T-helper 17 cell (primary cell): Measurements from ENCODE around the gene CCDC142. TPM values are rescaled to one million over a fixed set of nuclear protein-coding genes. Genes with fewer than 3 reads are reported as not detected.
A peak's percentile ranks its signal among the peaks of the same experiment; 100 is the strongest.

ENCODE experiments used
- ATAC-seq: fragments of 150-1000 bp; cut with Tn5 transposase; 2 replicates; pipeline ENCODE4 v1.10.0; 2021; ENCODE audit warnings: mild to moderate bottlenecking, moderate library complexity
- DNase-seq, 3 donors: peaks; one replicate each; pipeline versions ENCODE4 v3.0.0 to v3.0.0-alpha.2; 2020 to 2021
- H3K9me3 ChIP-seq: one replicate; pipeline ENCODE4 v1.7.0; 2013; ENCODE audit warnings: low read length, mild to moderate bottlenecking; ENCODE audit not compliant: control insufficient read depth, poor library complexity, severe bottlenecking
- H3K27ac Mint-ChIP-seq: one replicate; pipeline ENCODE4 v1.8.0; 2022; ENCODE audit warnings: mild to moderate bottlenecking, moderate library complexity, mixed read lengths
- H3K27me3 Mint-ChIP-seq: one replicate; pipeline ENCODE4 v1.8.0; 2022; ENCODE audit warnings: mixed read lengths
- H3K36me3 Mint-ChIP-seq: one replicate; pipeline ENCODE4 v1.8.0; 2022; ENCODE audit warnings: low read depth, mixed read lengths
- H3K4me1 Mint-ChIP-seq: one replicate; pipeline ENCODE4 v1.8.0; 2022; ENCODE audit warnings: mild to moderate bottlenecking, mixed read lengths
- H3K4me3 Mint-ChIP-seq: one replicate; pipeline ENCODE4 v1.8.0; 2022; ENCODE audit warnings: mild to moderate bottlenecking, moderate library complexity, mixed read lengths
- total RNA-seq, 4 donors: library from RNA in 2 of 4; stranded (reverse) in 2 of 4; gene quantifications; one replicate each; pipeline ENCODE4 v1.2.3 and lab custom pipeline; 2022 to 2026

CCDC142 gene
- total RNA-seq, 2 donors from 2014 or later, result 13.7 to 14.7 TPM

DNA sequence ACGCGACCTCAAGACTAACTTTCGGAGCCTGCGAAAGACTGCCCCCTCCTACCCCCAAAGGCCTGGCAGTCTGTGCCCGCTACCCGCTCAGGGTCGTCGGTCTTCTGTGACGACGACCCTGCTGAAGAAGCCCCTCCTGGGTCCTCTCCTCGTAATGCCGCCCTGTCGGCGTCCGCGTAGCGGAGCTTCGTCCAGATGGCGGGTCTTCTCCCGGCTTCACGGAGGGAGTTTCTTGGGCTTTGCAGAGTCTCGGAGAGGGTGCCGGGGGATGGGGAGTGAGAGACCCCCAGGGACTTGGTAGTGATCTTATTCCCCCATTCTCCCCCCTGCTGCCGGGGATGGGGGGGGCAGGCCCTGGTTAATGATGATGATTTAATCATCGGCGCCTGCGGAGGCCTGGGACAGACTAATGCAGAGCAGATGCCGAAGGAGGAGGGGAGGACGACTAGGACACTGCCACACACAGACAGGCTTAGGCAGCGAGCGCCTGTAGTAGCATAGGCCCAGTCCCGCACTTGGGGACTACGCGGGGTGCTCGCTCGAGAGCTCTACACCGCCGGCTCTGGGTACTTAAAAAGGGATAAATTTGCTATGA is 25.2 kb upstream of the CCDC142 start:
- Mint-ChIP-seq H3K27ac (peak overlapping the region; percentile 100), H3K4me3 (peak overlapping the region; percentile 99), H3K36me3 (peaks cover 13% of the 10 kb centered on the region), H3K27me3 (peaks cover 32% of the 10 kb centered on the region), H3K4me1 (peaks cover 38% of the 10 kb centered on the region)
- no peaks in the 10 kb centered on the region for H3K9me3 ChIP-seq
- DNase-seq (no peak), ATAC-seq (no peak)

DNA sequence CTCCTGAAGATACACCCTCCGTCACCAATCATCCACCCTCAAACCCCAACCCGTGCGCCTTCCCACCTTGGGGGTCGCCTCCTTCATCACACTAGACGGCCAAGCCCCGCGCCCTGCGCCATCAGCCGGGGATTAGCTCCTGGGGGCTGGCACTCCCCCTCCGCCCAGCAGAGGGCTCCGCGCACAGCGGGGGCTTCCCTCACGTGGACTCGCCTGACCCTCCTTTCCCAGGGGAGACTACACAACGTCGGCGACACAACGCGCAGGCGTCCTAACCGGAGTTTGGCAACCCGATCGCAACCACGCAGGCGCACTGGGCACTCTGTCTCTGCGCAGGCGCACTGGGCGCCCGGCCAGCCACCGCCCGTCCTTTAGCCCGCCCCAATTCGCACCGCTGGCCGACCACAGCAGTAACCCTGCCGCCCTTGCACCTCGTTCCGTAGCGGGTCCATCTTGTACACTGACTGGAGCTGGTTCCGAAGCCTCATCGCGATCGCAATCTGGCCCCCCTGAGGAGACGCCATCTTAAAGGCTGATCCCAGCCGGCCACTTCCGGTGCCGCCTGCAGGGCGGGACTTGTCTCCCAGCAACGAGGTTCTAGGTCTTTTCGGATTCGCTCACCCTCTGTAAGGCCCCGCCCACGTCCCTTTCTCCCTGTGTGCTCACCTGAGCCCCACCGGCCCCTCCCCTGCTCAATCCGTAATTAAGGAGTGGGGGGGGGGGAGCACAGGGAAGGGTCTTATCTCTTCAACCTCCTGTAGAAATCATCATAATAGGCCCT is 24.5 kb upstream of the CCDC142 start, which contains the start of gene PCGF1:
PCGF1 (minus strand) TSS at position 551 of the 781 bp plus-strand sequence; CDS start at position 524, 27 bp downstream.
- peaks cover 38% of the 10 kb centered on the region for H3K4me1 Mint-ChIP-seq
- peaks cover 33% of the 10 kb centered on the region for H3K27me3 Mint-ChIP-seq
- no peaks in the 10 kb centered on the region for H3K9me3 ChIP-seq
- peak; percentile 92 to 97 (median 96) for DNase-seq
- H3K4me3 Mint-ChIP-seq, result peak within 1 kb of the TSS; percentile 99
- peak; percentile 96 for ATAC-seq
- peak within 1 kb of the TSS; percentile 100 for H3K27ac Mint-ChIP-seq
- peaks cover 13% of the 10 kb centered on the region for H3K36me3 Mint-ChIP-seq

DNA sequence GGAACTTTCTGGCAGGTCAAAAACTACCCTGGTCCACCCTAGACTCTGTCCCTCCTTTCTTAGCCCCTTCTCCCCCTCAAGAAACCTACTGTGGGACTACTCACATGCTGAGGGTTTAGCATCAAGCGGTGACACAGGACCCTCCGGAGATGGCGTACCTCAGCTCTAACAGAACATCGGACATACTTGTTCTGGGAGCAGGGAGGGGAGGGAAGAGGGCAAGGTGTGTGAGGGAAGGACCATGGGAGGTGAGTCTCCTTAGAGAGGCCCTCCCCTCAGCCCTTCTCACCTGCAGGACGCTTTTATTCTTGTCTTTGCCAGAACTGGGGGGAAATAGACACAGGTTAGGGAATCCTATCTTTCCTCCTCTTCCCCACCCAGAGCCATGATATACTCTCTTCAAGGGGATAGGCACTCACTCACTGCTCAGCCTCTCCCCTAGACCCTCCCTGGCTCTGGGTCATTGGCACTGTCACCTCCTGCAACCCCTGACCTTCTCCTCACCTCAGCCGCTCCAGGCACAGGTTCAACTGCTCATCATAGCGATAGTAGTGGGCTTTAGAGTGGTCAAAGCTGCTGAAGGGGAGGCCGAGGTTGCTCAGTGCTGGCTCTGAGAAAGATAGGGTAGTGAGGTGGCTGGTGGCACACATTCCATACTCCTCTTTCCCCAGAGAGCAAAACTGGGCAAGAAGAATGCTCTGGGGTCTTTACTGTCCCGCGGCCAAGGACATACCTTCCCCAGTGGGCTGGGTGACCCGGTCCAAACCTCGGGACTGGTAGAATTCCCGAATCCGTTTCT is 22.8 kb upstream of the CCDC142 start:
- H3K27ac Mint-ChIP-seq, result peak overlapping the region; percentile 56
- H3K4me3 Mint-ChIP-seq, result no peak overlapping the region
- DNase-seq (no peak), ATAC-seq (no peak)
- H3K9me3 ChIP-seq, result no peaks in the 10 kb centered on the region
- peaks cover 50% of the 10 kb centered on the region for H3K27me3 Mint-ChIP-seq
- H3K4me1 Mint-ChIP-seq, result peaks cover 41% of the 10 kb centered on the region
- peaks cover 13% of the 10 kb centered on the region for H3K36me3 Mint-ChIP-seq

DNA sequence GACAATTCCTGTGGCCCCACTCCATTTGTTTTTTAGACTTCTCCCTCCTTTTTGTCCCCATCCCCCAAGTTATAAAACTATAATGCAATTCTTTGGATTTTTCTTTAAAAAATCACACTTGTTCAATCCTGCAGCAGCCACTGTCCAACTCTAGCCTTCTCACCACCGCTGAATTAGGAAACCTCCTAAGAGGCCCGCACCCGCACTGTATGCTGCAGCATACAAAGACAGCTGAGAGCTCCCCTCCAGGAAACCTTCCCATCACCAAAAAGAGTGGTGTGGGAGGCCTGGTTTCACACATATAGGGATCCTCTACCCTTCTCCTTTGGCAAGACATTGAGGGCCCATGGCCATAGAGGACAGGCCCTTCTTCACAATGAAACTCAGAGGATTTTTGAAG is 21.8 kb upstream of the CCDC142 start:
- peaks cover 59% of the 10 kb centered on the region for H3K27me3 Mint-ChIP-seq
- H3K9me3 ChIP-seq, result no peaks in the 10 kb centered on the region
- no peak for ATAC-seq
- H3K4me1 Mint-ChIP-seq, result peaks cover 38% of the 10 kb centered on the region
- H3K27ac Mint-ChIP-seq, result peak overlapping the region; percentile 56
- no peak for DNase-seq
- H3K4me3 Mint-ChIP-seq, result no peak overlapping the region
- peaks cover 13% of the 10 kb centered on the region for H3K36me3 Mint-ChIP-seq

DNA sequence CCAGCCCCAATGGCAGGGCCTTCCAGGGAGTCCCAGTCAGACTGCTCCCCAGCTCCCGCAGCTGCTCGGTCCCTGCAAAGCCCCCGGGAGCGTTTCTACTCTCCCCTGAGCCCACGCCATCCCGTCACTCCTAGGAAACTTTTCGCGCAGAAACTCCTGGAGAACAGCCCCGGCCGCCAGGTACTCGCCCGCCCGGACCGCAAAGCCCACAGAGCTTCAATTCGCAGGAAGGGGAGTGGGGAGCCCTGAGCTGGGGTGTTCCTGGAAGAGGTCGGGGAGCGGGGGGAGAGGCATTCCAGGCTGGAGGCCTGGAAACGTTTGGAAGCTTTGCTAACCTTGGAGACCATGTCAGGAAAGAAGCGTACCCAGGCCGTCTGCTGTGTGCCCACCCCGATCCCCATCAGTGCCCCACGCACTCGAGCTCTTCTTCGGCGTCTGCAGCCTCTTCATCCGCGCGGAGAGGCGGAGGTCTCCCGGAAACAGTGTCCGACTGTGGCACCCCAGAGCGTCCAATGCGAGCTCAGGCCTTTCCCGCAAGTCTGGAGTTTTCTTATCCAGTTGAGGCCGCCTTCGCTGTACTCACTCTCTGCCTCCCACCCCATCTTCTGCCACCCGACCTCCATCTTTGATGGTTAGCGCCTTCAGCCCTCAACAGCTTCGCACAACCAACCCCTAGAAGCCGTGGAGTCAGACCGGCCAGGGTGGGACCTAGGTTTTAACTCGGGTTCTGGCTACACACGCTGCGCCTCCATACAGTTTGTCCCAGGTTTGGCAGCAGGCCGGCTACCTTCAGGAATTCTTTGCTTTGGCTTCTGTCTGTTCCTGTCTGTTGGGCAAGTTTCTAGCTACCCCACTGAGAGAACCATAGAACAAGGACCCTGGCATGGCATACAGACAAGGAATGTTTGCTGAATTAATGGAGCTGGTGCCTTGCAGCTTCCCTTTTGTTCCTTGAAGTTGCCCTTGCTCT is 21.0 kb upstream of the CCDC142 start:
- no peak for ATAC-seq
- peaks cover 42% of the 10 kb centered on the region for H3K4me1 Mint-ChIP-seq

DNA sequence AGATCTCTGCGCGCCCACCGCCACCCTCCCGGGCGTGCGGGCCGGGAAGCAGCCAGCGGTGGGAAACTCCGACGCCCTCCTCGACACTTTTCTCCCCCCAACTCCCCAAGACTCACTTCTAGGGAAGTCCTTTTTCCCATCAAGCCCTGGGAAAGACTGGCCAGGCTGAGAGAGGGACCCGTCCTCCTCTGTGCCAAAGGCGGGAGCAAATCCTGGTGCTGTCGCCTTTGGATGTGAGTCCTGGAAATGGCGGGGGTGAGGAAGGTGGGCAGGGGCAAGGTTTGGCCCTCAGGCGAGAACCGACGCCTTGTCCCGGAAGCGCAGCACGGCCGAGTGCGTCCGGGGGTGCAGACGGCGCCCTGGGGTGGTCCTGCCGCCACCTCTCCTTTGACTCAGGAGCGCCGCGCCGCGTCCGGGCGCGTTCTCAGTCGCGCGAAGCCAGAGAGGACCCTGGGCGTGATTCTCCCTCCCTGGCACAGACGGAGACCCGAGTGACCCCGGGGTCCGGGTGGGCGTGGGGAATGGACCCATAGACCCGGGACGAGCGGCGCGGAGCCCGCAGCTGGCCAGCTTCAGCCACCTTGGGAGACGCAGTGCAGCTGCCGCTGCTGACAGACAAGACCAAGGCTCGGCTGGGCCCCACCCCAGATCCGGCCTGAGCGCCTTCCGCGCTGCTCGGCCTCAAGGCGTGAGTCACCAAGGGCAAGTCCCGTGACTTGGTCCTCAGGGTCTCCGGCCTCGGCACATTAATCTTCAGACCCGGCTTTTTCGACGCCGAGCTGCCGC is 20.1 kb upstream of the CCDC142 start:
- H3K36me3 Mint-ChIP-seq, result peaks cover 13% of the 10 kb centered on the region
- peak overlapping the region; percentile 75 for H3K4me3 Mint-ChIP-seq
- H3K9me3 ChIP-seq, result no peaks in the 10 kb centered on the region
- H3K27me3 Mint-ChIP-seq, result peaks cover 71% of the 10 kb centered on the region
- DNase-seq (no peak), ATAC-seq (no peak)
- peaks cover 42% of the 10 kb centered on the region for H3K4me1 Mint-ChIP-seq
- H3K27ac Mint-ChIP-seq, result no peak overlapping the region

More for the DNA sequence above, 21.0 kb upstream of the CCDC142 start:
- Mint-ChIP-seq H3K4me3 (peak overlapping the region; percentile 75), H3K36me3 (peaks cover 13% of the 10 kb centered on the region), H3K27me3 (peaks cover 64% of the 10 kb centered on the region), H3K27ac (peak overlapping the region; percentile 56)
- H3K9me3 ChIP-seq, result no peaks in the 10 kb centered on the region
- DNase-seq, result no peak

DNA sequence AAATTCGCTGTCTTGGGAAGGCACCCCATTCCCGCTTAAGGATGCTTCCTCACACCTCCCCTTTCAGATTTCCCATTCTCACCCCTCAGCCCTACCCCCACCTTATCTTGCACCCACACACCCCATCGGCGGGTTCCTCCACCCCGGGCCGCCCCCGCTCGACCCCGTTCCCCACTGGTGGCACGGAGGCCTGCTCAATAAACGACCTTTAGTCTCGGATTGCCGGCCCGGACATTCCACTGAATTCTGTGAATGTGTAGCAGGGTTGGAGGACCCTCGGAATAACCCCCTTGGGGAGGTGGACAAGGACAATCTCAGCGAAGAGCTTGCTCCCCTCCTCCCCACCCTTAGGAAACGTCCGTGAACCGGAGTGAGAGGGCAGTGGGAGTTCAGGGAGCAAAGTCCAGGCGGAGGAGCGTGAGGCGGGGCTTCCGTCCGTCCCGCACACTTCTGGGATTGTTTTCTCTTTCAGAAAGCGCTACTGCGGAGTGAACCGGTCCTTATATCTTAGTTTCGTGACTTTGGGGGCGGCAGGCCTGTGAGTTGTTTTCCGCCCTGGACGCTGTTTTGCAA is 19.4 kb upstream of the CCDC142 start:
- no peak for ATAC-seq
- no peak overlapping the region for H3K27ac Mint-ChIP-seq
- H3K4me1 Mint-ChIP-seq, result peaks cover 39% of the 10 kb centered on the region
- H3K9me3 ChIP-seq, result no peaks in the 10 kb centered on the region
- H3K4me3 Mint-ChIP-seq, result peak overlapping the region; percentile 75
- H3K27me3 Mint-ChIP-seq, result peaks cover 76% of the 10 kb centered on the region
- peaks cover 11% of the 10 kb centered on the region for H3K36me3 Mint-ChIP-seq
- DNase-seq, result no peak

DNA sequence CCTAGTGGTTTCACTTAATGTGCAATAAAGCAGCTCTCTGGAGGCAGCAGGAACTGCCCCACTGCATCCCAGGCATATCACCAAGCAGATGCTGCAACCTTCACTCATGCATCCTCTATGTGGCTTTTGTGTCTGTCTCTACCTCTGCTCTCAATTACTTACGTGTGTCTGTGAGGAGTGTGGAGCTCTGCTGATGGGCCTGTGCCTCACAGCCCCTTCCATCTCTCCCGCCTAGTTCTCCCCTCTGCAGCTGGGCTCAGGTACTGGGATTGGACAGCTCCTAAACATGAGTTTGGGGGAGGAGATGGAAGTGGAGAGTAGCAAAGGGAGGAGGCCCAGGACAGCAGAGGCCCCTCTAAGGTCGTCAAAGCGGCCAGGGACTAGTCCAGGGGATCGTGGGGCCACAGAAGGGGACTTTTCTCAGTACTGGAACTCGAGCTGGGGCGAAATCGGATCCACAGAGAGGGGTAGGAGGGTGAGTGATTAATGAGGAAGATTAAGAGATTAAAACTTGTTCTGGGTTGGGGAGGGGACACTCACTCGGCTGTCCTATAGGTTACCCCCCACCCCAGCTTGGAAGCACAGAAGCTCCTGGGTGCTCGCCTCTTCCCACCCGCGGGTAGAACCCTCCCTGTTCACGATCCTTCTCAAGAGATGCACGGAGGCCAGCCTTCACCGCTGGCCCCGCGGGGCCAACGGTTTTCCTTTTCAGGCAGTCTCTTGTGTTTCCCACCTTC is 18.7 kb upstream of the CCDC142 start:
- H3K4me3 Mint-ChIP-seq, result peak overlapping the region; percentile 71
- peaks cover 11% of the 10 kb centered on the region for H3K36me3 Mint-ChIP-seq
- DNase-seq (no peak), ATAC-seq (no peak)
- H3K27ac Mint-ChIP-seq, result peak overlapping the region; percentile 2
- no peaks in the 10 kb centered on the region for H3K9me3 ChIP-seq
- H3K4me1 Mint-ChIP-seq, result peaks cover 32% of the 10 kb centered on the region
- H3K27me3 Mint-ChIP-seq, result peaks cover 73% of the 10 kb centered on the region

DNA sequence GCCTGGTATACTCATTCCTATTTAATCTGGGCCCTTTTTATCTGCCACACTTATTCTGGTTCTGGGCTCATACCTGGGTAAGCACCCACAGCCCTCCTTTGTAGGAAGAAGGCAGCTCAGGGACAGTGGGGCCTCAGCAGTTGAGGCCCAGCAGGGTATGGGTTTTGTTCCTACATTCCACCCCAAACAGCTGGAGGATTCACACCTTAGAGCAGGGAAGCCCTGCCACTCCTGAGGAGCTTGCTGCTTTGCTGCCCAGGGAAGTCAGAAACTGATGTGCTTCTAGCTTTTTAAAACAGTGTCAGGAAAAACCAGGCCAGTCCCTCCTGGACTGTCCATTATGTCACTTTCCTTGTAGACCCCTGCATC is 17.8 kb upstream of the CCDC142 start:
- H3K27me3 Mint-ChIP-seq, result peaks cover 73% of the 10 kb centered on the region
- no peaks in the 10 kb centered on the region for H3K9me3 ChIP-seq
- DNase-seq (no peak), ATAC-seq (no peak)
- H3K4me3 Mint-ChIP-seq, result no peak overlapping the region
- peaks cover 33% of the 10 kb centered on the region for H3K4me1 Mint-ChIP-seq
- no peak overlapping the region for H3K27ac Mint-ChIP-seq
- H3K36me3 Mint-ChIP-seq, result peaks cover 11% of the 10 kb centered on the region

DNA sequence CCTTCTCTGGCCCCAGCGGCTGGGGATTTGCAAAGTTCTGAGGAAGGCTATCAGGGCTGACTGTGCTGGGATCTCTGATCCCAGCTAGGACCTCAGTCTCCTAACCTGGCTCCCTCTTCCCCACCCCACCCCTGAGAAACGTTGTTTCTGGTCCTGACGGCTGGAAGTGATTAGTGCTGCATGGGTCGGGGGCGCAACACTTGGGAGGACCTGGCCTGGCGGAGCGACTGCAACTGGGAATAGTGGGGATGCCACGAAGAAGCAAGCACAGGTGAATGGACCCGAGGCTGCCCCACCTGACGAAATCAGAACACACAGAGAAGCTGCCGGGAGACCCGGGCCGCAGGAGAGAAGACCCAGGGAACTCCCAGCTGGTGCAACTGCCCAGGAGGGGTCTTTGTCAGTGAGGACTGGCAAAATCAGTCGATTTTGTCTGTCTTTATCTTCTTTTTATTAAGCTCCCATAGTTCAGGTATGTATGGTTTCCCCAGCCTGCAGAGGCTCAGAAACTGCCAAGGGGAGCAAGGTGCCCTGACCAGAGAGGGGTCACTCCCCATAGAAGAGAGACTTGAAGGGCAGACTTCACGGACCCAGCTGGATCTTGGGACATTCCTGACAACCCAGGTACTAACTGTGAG is 17.3 kb upstream of the CCDC142 start:
- no peaks in the 10 kb centered on the region for H3K9me3 ChIP-seq
- ATAC-seq (no peak), DNase-seq (no peak)
- no peak overlapping the region for H3K4me3 Mint-ChIP-seq
- H3K36me3 Mint-ChIP-seq, result peaks cover 10% of the 10 kb centered on the region
- H3K27me3 Mint-ChIP-seq, result peaks cover 70% of the 10 kb centered on the region
- H3K27ac Mint-ChIP-seq, result no peak overlapping the region
- H3K4me1 Mint-ChIP-seq, result peaks cover 31% of the 10 kb centered on the region
